ENCODE data around the gene PRPF8.

Gene PRPF8

GRCh38 chr17:1628856-1629503 lies 55.7 kb downstream of the PRPF8 start:
- peak in 55 of 56 donors; percentile 74 to 98 (median 94) for DNase-seq

GRCh38 chr17:1627982-1628855 lies 56.4 kb downstream of the PRPF8 start, which contains the start of gene SLC43A2:
SLC43A2 (minus strand) TSS chr17:1628834; CDS start chr17:1627874, 960 bp downstream.
- DNase-seq: peak in 53 of 56 donors; percentile 50 to 91 (median 77)

- DNase-seq: peak in 12 of 56 donors; percentile 20 to 42 (median 32)
These were observed 57.3 kb downstream of the PRPF8 start for GRCh38 chr17:1627182-1627981.

GRCh38 chr17:1626333-1626732 lies 58.3 kb downstream of the PRPF8 start:
- DNase-seq: no peak

- no peak for DNase-seq
These were observed 59.1 kb downstream of the PRPF8 start for GRCh38 chr17:1625581-1625980.

GRCh38 chr17:1625053-1625452 lies 59.6 kb downstream of the PRPF8 start:
- DNase-seq: no peak

- no peak for DNase-seq
These were observed 60.0 kb downstream of the PRPF8 start for GRCh38 chr17:1624650-1625049.

- DNase-seq: no peak
These were observed 61.5 kb downstream of the PRPF8 start for GRCh38 chr17:1623057-1623630.

- no peak for DNase-seq
These were observed 63.3 kb downstream of the PRPF8 start for GRCh38 chr17:1621273-1621954.

- no peak for DNase-seq
These were observed 64.2 kb downstream of the PRPF8 start for GRCh38 chr17:1620486-1620885.

GRCh38 chr17:1617620-1618174 lies 67.0 kb downstream of the PRPF8 start:
- DNase-seq: no peak

GRCh38 chr17:1616101-1616500 lies 68.6 kb downstream of the PRPF8 start:
- DNase-seq: no peak

GRCh38 chr17:1612400-1612799 lies 72.3 kb downstream of the PRPF8 start:
- DNase-seq: no peak

GRCh38 chr17:1611715-1612114 lies 73.0 kb downstream of the PRPF8 start:
- no peak for DNase-seq

GRCh38 chr17:1608676-1609075 lies 76.0 kb downstream of the PRPF8 start:
- DNase-seq: no peak

GRCh38 chr17:1607971-1608320 lies 76.7 kb downstream of the PRPF8 start:
- no peak for DNase-seq

GRCh38 chr17:1606352-1606985 lies 78.2 kb downstream of the PRPF8 start:
- no peak for DNase-seq

- DNase-seq: no peak
These were observed 78.9 kb downstream of the PRPF8 start for GRCh38 chr17:1605681-1606351.

- no peak for DNase-seq
These were observed 79.7 kb downstream of the PRPF8 start for GRCh38 chr17:1604831-1605528.
